Astrocyte (in vitro differentiated cells and primary cell): ENCODE measurements around the gene TMEM89. TPM values are rescaled to one million over a fixed set of nuclear protein-coding genes. Genes with fewer than 3 reads are reported as not detected.

Source experiments
- DNase-seq: peaks from one replicate; pipeline ENCODE4 v3.0.0-alpha.2; 2010; ENCODE audit warnings: low read depth
- FAIRE-seq: peaks from 2 replicates; lab custom pipeline; 2011; peaks lifted over from hg19 to GRCh38; lab: Jason Lieb, UNC
- H2AFZ ChIP-seq: 2 replicates; pipeline ENCODE4 v1.6.0; 2012; ENCODE audit warnings: low read depth, low read length, inconsistent platforms
- H3K27ac ChIP-seq: 2 replicates; pipeline ENCODE4 v1.5.1; 2011; ENCODE audit warnings: low read depth, low read length, inconsistent platforms
- H3K27me3 ChIP-seq: 2 replicates; pipeline ENCODE4 v1.6.0; 2011; ENCODE audit warnings: low read length, inconsistent platforms; ENCODE audit not compliant: insufficient read depth
- H3K36me3 ChIP-seq: 2 replicates; pipeline ENCODE4 v1.5.1; 2011; ENCODE audit warnings: low read length, inconsistent platforms; ENCODE audit not compliant: insufficient read depth
- H3K4me1 ChIP-seq: 2 replicates; pipeline ENCODE4 v1.5.1; 2011; ENCODE audit warnings: low read length, inconsistent platforms; ENCODE audit not compliant: insufficient read depth
- H3K4me2 ChIP-seq: 2 replicates; pipeline ENCODE4 v1.6.0; 2012; ENCODE audit warnings: low read length, inconsistent platforms
- H3K4me3 ChIP-seq: 2 replicates; pipeline ENCODE4 v1.5.1; 2011; ENCODE audit warnings: low read depth, mild to moderate bottlenecking, low read length, inconsistent platforms; ENCODE audit not compliant: insufficient read depth
- H3K79me2 ChIP-seq: 2 replicates; pipeline ENCODE4 v1.6.0; 2012; ENCODE audit warnings: mild to moderate bottlenecking, low read length, inconsistent platforms; ENCODE audit not compliant: insufficient read depth
- H3K9ac ChIP-seq: 2 replicates; pipeline ENCODE4 v1.6.0; 2012; ENCODE audit warnings: mild to moderate bottlenecking, low read length, inconsistent platforms
- H3K9me3 ChIP-seq: 2 replicates; pipeline ENCODE4 v1.5.1; 2012; ENCODE audit warnings: low read depth, mild to moderate bottlenecking, low read length, inconsistent platforms; ENCODE audit not compliant: insufficient read depth
- H4K20me1 ChIP-seq: 2 replicates; pipeline ENCODE4 v1.6.0; 2012; ENCODE audit warnings: low read length, inconsistent platforms; ENCODE audit not compliant: insufficient read depth
- H3K27ac Mint-ChIP-seq: one replicate; pipeline ENCODE4 v1.8.0; 2021; ENCODE audit warnings: mild to moderate bottlenecking, mixed read lengths; ENCODE audit not compliant: unreplicated experiment
- H3K27me3 Mint-ChIP-seq: one replicate; pipeline ENCODE4 v1.8.0; 2021; ENCODE audit warnings: low read depth, mixed read lengths; ENCODE audit not compliant: unreplicated experiment
- H3K36me3 Mint-ChIP-seq: one replicate; pipeline ENCODE4 v1.8.0; 2021; ENCODE audit warnings: low read depth, mixed read lengths; ENCODE audit not compliant: unreplicated experiment
- H3K4me1 Mint-ChIP-seq: one replicate; pipeline ENCODE4 v1.8.0; 2021; ENCODE audit warnings: low read depth, mixed read lengths; ENCODE audit not compliant: unreplicated experiment
- H3K4me3 Mint-ChIP-seq: one replicate; pipeline ENCODE4 v1.8.0; 2021; ENCODE audit warnings: mild to moderate bottlenecking, moderate library complexity, mixed read lengths; ENCODE audit not compliant: unreplicated experiment
- H3K9me3 Mint-ChIP-seq: one replicate; pipeline ENCODE4 v1.8.0; 2021; ENCODE audit warnings: mild to moderate bottlenecking, mixed read lengths; ENCODE audit not compliant: unreplicated experiment
- EZH2 ChIP-seq: IDR thresholded peaks from 2 replicates; pipeline ENCODE4 v1.6.1; 2012; ENCODE audit warnings: mild to moderate bottlenecking, low read length, inconsistent platforms; ENCODE audit not compliant: insufficient read depth
- total RNA-seq: library from RNA; stranded (reverse); gene quantifications from 2 replicates; pipeline ENCODE4 v1.2.1, GENCODE V29; 2021
- TF ChIP-seq, protein P1 (sequence below): IDR thresholded peaks from 2 replicates; pipeline ENCODE4 v1.5.1; 2011; ENCODE audit warnings: low read depth, mild to moderate bottlenecking, inconsistent platforms, low read length, moderate library complexity; ENCODE audit not compliant: insufficient read depth

TMEM89 gene
- total RNA-seq, 1 donor from 2014 or later, result 0.36 TPM

DNA sequence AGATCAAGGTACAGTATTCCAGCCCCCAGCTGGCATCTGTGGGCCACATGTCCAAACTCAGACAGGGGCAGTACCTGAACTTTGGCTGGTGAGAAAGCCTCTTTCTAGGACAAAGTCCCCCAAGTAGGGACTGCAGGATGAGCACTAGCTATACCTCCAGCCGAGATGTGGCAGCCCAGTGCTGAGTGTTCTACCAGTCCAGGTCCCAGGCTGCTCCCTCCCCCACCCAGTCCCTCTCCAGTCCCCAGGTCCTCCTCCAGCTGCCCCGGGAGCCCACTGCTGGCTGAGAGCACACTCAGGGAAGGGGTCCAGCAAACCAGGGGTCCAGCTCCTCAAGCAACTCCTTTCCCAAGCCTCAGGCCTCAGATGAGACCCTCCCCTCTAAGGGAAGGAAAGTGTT is 12.2 kb upstream of the TMEM89 start:
- Mint-ChIP-seq H3K9me3 (no peaks in the 10 kb centered on the region), H3K27ac (no peak overlapping the region), H3K4me3 (peak overlapping the region; percentile 88), H3K4me1 (peaks cover 16% of the 10 kb centered on the region), H3K36me3 (peaks cover 30% of the 10 kb centered on the region), H3K27me3 (no peaks in the 10 kb centered on the region)
- FAIRE-seq (no peak), DNase-seq (no peak)
- Histone ChIP-seq H3K4me2 (peak overlapping the region; percentile 87), H3K79me2 (peaks cover 22% of the 10 kb centered on the region), H3K9ac (peak overlapping the region; percentile 85), H3K27ac (no peak overlapping the region), H3K27me3 (no peaks in the 10 kb centered on the region), H3K4me1 (peaks cover 16% of the 10 kb centered on the region), H3K36me3 (peaks cover 4% of the 10 kb centered on the region), H3K9me3 (no peaks in the 10 kb centered on the region), H2AFZ (no peak overlapping the region), H3K4me3 (no peak overlapping the region), H4K20me1 (peaks cover 34% of the 10 kb centered on the region)
- TF ChIP-seq, protein P1, sequence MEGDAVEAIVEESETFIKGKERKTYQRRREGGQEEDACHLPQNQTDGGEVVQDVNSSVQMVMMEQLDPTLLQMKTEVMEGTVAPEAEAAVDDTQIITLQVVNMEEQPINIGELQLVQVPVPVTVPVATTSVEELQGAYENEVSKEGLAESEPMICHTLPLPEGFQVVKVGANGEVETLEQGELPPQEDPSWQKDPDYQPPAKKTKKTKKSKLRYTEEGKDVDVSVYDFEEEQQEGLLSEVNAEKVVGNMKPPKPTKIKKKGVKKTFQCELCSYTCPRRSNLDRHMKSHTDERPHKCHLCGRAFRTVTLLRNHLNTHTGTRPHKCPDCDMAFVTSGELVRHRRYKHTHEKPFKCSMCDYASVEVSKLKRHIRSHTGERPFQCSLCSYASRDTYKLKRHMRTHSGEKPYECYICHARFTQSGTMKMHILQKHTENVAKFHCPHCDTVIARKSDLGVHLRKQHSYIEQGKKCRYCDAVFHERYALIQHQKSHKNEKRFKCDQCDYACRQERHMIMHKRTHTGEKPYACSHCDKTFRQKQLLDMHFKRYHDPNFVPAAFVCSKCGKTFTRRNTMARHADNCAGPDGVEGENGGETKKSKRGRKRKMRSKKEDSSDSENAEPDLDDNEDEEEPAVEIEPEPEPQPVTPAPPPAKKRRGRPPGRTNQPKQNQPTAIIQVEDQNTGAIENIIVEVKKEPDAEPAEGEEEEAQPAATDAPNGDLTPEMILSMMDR, result no peak
- TF ChIP-seq EZH2, result no peak

DNA sequence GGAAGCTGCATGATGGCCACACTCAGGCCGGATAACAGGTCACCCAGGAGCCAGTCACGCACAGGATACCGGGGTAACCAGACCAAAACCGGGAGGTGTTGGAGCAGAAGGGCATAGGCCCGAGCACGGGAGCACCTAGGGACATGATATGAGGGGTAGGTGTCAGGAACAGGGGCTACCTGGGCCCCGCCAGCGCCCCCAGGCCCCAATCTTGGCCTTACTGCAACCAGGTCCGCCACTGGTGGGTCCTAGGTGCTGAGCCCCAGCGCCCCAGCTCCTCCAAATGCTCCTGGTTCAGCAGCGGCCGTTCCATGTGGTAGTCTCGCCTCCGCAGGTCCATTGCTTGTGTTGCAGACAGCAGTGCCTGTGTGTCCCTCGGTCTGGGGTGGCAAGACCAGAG is 11.7 kb upstream of the TMEM89 start:
- no peaks in the 10 kb centered on the region for H3K9me3 ChIP-seq
- H3K9me3 Mint-ChIP-seq, result no peaks in the 10 kb centered on the region

DNA sequence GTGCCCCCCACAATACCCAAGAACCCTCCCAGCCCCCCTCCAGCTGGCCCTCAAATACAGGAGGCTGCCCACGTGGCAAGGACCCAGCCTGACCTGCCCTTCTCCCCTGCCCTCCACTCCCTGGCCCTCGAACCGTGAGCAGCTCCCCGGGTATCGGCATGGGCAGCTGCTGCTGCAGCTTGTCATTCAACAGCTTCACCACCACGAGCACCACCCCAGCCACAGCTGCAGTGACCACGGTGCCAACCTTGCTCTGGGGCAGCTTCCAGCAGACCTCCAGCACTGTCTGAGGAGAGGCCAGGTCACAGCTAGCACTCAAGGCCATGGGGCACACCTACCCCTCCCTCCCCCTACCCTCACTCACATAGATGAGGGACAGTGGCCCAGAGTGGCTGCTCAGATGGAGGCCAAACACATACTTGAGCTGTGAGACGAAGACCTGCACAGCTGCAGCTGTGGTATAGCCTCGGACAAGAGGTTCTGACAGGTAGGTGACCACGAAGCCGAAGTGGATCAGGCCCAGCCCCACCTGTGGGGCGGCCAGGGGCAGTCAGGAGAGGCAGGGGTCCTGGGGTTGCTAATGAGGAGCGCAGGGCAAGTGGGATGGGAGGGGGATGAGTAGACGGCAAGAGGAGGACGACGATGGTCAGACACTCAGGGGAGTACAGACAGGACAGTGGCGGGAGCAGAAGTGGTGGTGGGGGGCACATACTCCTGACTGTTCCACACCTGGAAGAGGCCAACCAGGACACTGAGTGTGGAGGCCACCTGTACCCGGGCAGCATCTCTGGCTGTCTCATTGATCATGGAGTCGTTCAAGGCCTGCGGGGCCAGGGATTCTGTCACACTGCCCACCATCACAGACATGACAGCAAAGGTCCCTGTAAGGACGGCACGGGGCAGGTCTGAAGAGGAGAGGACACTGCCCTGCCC is 10.2 kb upstream of the TMEM89 start:
- H3K9me3 Mint-ChIP-seq, result no peaks in the 10 kb centered on the region
- TF ChIP-seq EZH2, result no peak
- TF ChIP-seq, protein P1, result no peak
- H3K27ac ChIP-seq, result no peak overlapping the region
- no peak overlapping the region for H3K27ac Mint-ChIP-seq
- no peaks in the 10 kb centered on the region for H3K27me3 Mint-ChIP-seq
- peaks cover 13% of the 10 kb centered on the region for H3K4me1 Mint-ChIP-seq
- FAIRE-seq (no peak), DNase-seq (no peak)
- no peak overlapping the region for H3K4me3 Mint-ChIP-seq
- no peaks in the 10 kb centered on the region for H3K27me3 ChIP-seq
- peaks cover 35% of the 10 kb centered on the region for H3K36me3 Mint-ChIP-seq
- H3K4me3 ChIP-seq, result no peak overlapping the region
- H3K4me2 ChIP-seq, result no peak overlapping the region
- no peak overlapping the region for H3K9ac ChIP-seq
- no peak overlapping the region for H2AFZ ChIP-seq
- H3K9me3 ChIP-seq, result no peaks in the 10 kb centered on the region
- peaks cover 22% of the 10 kb centered on the region for H3K79me2 ChIP-seq
- H3K36me3 ChIP-seq, result peaks cover 6% of the 10 kb centered on the region
- peaks cover 16% of the 10 kb centered on the region for H3K4me1 ChIP-seq
- H4K20me1 ChIP-seq, result peaks cover 34% of the 10 kb centered on the region

More for the DNA sequence above, 11.7 kb upstream of the TMEM89 start:
- peaks cover 29% of the 10 kb centered on the region for H3K36me3 Mint-ChIP-seq
- Histone ChIP-seq H2AFZ (no peak overlapping the region), H3K36me3 (peaks cover 4% of the 10 kb centered on the region), H3K79me2 (peaks cover 22% of the 10 kb centered on the region), H3K27me3 (no peaks in the 10 kb centered on the region), H3K4me1 (peaks cover 16% of the 10 kb centered on the region), H3K9ac (no peak overlapping the region), H4K20me1 (peaks cover 34% of the 10 kb centered on the region), H3K4me3 (no peak overlapping the region), H3K4me2 (no peak overlapping the region), H3K27ac (no peak overlapping the region)
- no peak for TF ChIP-seq EZH2
- FAIRE-seq, result no peak
- H3K27me3 Mint-ChIP-seq, result no peaks in the 10 kb centered on the region
- no peak for DNase-seq
- H3K27ac Mint-ChIP-seq, result no peak overlapping the region
- H3K4me1 Mint-ChIP-seq, result peaks cover 16% of the 10 kb centered on the region
- no peak overlapping the region for H3K4me3 Mint-ChIP-seq
